Transverse colon (tissue), 4 donors: ENCODE measurements around the gene ATP12A. TPM values are rescaled to one million over a fixed set of nuclear protein-coding genes. Genes with fewer than 3 reads are reported as not detected.

Experiments
- DNase-seq: peaks from one replicate; pipeline ENCODE4 v3.0.0-alpha.2; 2019
- H3K27ac ChIP-seq, 4 donors: fragments of 200-600 bp; sonication (generic); 2 replicates each; pipeline ENCODE4 v1.5.1; 2016 to 2018; ENCODE audit warnings: inconsistent platforms in 4 of 4
- H3K27me3 ChIP-seq: fragments of 200-600 bp; sonication (generic); 2 replicates; pipeline ENCODE4 v1.5.1; 2017; ENCODE audit warnings: inconsistent platforms
- H3K36me3 ChIP-seq, 4 donors: fragments of 200-600 bp; sonication (generic); 2 replicates each; pipeline ENCODE4 v1.5.1; 2017 to 2019; ENCODE audit warnings: inconsistent platforms in 4 of 4
- H3K4me1 ChIP-seq, 4 donors: fragments of 200-600 bp; sonication (generic); 2 replicates each; pipeline ENCODE4 v1.5.1; 2017 to 2020; ENCODE audit warnings: inconsistent platforms in 4 of 4
- H3K4me3 ChIP-seq, 4 donors: fragments of 200-600 bp; sonication (generic); 1 replicate in 1 of 4; 2 replicates in 3 of 4; pipeline versions ENCODE4 v1.5.1 to v1.6.1; 2017 to 2019; ENCODE audit warnings: inconsistent platforms in 4 of 4
- H3K9me3 ChIP-seq, 2 donors: fragments of 200-600 bp; sonication (generic); 2 replicates each; pipeline ENCODE4 v1.5.1; 2017 to 2019; ENCODE audit warnings: inconsistent platforms in 2 of 2
- CTCF ChIP-seq, 5 experiments: fragments of 200-600 bp in 3 of 5; fragments of 450-650 bp in 2 of 5; sonication (generic) in 3 of 5; IDR thresholded peaks; 1 replicate in 2 of 5; 2 replicates in 3 of 5; pipeline ENCODE4 v1.5.1; 2016 to 2017; ENCODE audit warnings: antibody characterized with exemption in 5 of 5, inconsistent platforms in 3 of 5, mild to moderate bottlenecking in 2 of 5, moderate library complexity in 1 of 5
- EP300 ChIP-seq: sonication (generic); formaldehyde crosslinking; IDR thresholded peaks from one replicate; pipeline ENCODE4 v1.6.1; 2017; ENCODE audit warnings: antibody characterized with exemption, low read depth
- POLR2A ChIP-seq: fragments of 450-650 bp; IDR thresholded peaks from one replicate; pipeline ENCODE4 v1.6.1; 2016; ENCODE audit warnings: antibody characterized with exemption, mild to moderate bottlenecking, moderate library complexity
- POLR2AphosphoS5 ChIP-seq, 3 donors: sonication (generic); formaldehyde crosslinking; IDR thresholded peaks; one replicate each; pipeline ENCODE4 v1.6.1; 2016; ENCODE audit warnings: antibody characterized with exemption in 3 of 3
- WGBS, 2 donors: methylation state at CpG; one replicate each; pipeline ENCODE4 v1.1.5; 2018; ENCODE audit warnings: low coverage in 1 of 2; 5-methylcytosine and 5-hydroxymethylcytosine counted together
- in situ Hi-C, 4 donors: fragments of 200-750 bp; cut with MboI; loops; one replicate each; pipeline versions ENCODE4 v1.15.0 to v1.15.1; 2017; ENCODE audit warnings: low sequenced_read_pairs in 3 of 4, low pct_ligation_motif_present in 1 of 4, low pct_unique_long_range_greater_than_20kb in 1 of 4
- intact Hi-C: fragments of 100-400 bp; cut with DNase I; formaldehyde crosslinking; loops from one replicate; pipeline ENCODE4 v1.15.1; 2023; ENCODE audit warnings: low total_unique reads
- total RNA-seq, 4 donors: library from RNA; depleted of rRNA; stranded (reverse); fragments of >200 nt; gene quantifications; one replicate each; pipeline ENCODE4 v1.1.0, GENCODE V29; 2016

Gene ATP12A
- total RNA-seq, 4 donors from 2014 or later = 0.14 TPM; not detected in 3

GRCh38 chr13:24713022-24713421 is 32.8 kb downstream of the ATP12A start:
- no peak for DNase-seq
- no peaks in the 10 kb centered on the region for H3K9me3 ChIP-seq
- H3K27ac ChIP-seq = no peak overlapping the region
- H3K4me1 ChIP-seq = no peaks in the 10 kb centered on the region
- H3K27me3 ChIP-seq = peaks cover 9% of the 10 kb centered on the region
- H3K36me3 ChIP-seq = no peaks in the 10 kb centered on the region
- intact Hi-C loops (no loop called here), in situ Hi-C loops (no loop called here)
- 63% methylated on average over 2 of the region's 2 CpGs; no CpG with 5 or more reads in 1 of the 2 donors for WGBS, 2 donors
- no peak for TF ChIP-seq POLR2A
- no peak for TF ChIP-seq EP300
- TF ChIP-seq CTCF (IDR thresholded peaks at IDR 0.05) = no peak
- no peak for TF ChIP-seq POLR2AphosphoS5 (IDR thresholded peaks at IDR 0.05)
- no peak overlapping the region for H3K4me3 ChIP-seq

GRCh38 chr13:24716011-24716410 is 35.8 kb downstream of the ATP12A start:
- TF ChIP-seq CTCF (IDR thresholded peaks at IDR 0.05) (no peak), POLR2AphosphoS5 (IDR thresholded peaks at IDR 0.05) (no peak), POLR2A (no peak), EP300 (no peak)
- no peak for DNase-seq
- WGBS, 2 donors = 53 to 70% methylated on average over 4 to 5 of the region's 5 CpGs

GRCh38 chr13:24716446-24716845 is 36.2 kb downstream of the ATP12A start:
- no peak overlapping the region for H3K4me3 ChIP-seq
- no peaks in the 10 kb centered on the region for H3K4me1 ChIP-seq
- TF ChIP-seq EP300 (no peak), POLR2AphosphoS5 (IDR thresholded peaks at IDR 0.05) (no peak), CTCF (IDR thresholded peaks at IDR 0.05) (no peak), POLR2A (no peak)
- H3K9me3 ChIP-seq = no peaks in the 10 kb centered on the region
- H3K36me3 ChIP-seq = no peaks in the 10 kb centered on the region
- intact Hi-C loops (no loop called here), in situ Hi-C loops (no loop called here)
- no peak for DNase-seq
- H3K27ac ChIP-seq = no peak overlapping the region
- peaks cover 9% of the 10 kb centered on the region for H3K27me3 ChIP-seq
- 40 to 67% methylated on average over 1 to 7 of the region's 7 CpGs for WGBS, 2 donors

More at GRCh38 chr13:24716011-24716410, 35.8 kb downstream of the ATP12A start:
- no peak overlapping the region for H3K4me3 ChIP-seq
- in situ Hi-C loops (no loop called here), intact Hi-C loops (no loop called here)
- H3K36me3 ChIP-seq = no peaks in the 10 kb centered on the region
- H3K27me3 ChIP-seq = peaks cover 9% of the 10 kb centered on the region
- no peaks in the 10 kb centered on the region for H3K4me1 ChIP-seq
- H3K9me3 ChIP-seq = no peaks in the 10 kb centered on the region
- no peak overlapping the region for H3K27ac ChIP-seq

GRCh38 chr13:24717217-24717616 is 37.0 kb downstream of the ATP12A start:
- TF ChIP-seq CTCF (IDR thresholded peaks at IDR 0.05) = no peak
- no peak for TF ChIP-seq POLR2A
- TF ChIP-seq POLR2AphosphoS5 (IDR thresholded peaks at IDR 0.05) = no peak
- TF ChIP-seq EP300 = no peak
- peaks cover 9% of the 10 kb centered on the region for H3K27me3 ChIP-seq
- no peak overlapping the region for H3K27ac ChIP-seq
- intact Hi-C loops = no loop called here
- no peaks in the 10 kb centered on the region for H3K4me1 ChIP-seq
- WGBS, 2 donors = 0 to 65% methylated on average over 1 to 4 of the region's 4 CpGs
- H3K9me3 ChIP-seq = no peaks in the 10 kb centered on the region
- DNase-seq = no peak
- no peaks in the 10 kb centered on the region for H3K36me3 ChIP-seq
- in situ Hi-C loops = no loop called here
- H3K4me3 ChIP-seq = no peak overlapping the region
